ENCODE data around the gene PSAPL1.

Gene PSAPL1, protein sequence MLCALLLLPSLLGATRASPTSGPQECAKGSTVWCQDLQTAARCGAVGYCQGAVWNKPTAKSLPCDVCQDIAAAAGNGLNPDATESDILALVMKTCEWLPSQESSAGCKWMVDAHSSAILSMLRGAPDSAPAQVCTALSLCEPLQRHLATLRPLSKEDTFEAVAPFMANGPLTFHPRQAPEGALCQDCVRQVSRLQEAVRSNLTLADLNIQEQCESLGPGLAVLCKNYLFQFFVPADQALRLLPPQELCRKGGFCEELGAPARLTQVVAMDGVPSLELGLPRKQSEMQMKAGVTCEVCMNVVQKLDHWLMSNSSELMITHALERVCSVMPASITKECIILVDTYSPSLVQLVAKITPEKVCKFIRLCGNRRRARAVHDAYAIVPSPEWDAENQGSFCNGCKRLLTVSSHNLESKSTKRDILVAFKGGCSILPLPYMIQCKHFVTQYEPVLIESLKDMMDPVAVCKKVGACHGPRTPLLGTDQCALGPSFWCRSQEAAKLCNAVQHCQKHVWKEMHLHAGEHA
- total RNA-seq, result 0 to 1.3 (median 0) reads per million in 17 experiments

DNA sequence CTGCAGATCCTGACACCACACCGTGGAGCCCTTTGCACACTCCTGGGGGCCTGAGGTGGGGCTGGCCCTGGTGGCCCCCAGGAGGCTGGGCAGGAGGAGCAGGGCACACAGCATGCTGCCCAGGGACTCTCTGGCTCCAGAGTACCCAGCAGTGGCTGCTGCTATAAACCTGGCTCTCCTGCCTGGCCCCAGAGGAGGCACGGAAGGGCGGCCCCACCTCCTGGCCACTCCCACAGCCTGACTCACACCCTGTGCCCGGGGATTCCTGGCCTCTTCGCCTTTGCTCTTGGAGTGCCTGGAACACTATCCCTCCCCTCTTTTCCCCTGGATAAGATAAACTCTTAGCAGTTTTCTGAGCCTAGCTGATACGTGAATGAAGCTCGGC is at the start of gene PSAPL1:
Gene PSAPL1 (minus strand): TSS at position 165 of the 385 bp plus-strand sequence. CDS start 51 bp downstream, at position 114.
- DNase-seq, result peak in 2 of 4 experiments; percentile 10 to 21

DNA sequence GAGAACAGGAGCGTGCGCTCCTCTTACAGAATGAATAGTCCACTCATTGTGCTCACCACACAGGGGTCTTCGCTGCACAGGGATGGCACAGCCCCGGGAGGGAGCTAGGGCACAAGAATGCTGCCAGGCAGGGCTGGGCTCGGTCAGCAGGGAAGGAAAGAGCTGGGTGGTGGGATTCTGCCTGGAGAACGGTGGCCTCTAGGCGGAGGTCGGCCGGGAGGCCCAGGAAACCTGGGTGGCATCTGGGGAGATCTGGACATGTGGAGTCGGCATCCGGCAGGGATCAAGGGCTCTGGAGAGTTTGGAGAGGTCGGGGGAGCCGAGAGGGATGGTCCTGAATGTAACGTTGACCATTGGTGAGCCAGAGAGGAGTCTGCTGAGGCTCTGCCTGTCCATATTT is 46.5 kb upstream of the PSAPL1 start:
- no peak for DNase-seq

DNA sequence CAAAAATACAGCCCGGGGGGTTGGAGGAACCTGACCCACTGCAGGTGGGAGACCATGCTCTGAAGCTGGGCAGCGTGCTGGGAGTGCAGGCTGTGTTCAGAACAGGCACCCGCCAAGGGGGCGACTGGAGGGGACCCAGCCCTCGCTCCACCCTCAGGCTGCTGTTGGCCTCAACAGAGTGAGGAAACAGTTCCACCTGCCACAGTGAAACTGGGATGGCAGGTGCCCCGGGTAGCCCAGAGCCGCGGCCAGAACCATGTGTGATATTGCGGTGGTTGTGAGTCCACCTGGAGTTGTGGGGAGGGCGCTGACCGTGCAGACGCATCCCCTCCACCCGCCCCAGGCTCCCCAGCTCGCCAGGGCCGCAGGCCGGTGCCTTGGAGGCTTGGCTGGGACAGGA is 45.7 kb upstream of the PSAPL1 start:
- no peak for DNase-seq

DNA sequence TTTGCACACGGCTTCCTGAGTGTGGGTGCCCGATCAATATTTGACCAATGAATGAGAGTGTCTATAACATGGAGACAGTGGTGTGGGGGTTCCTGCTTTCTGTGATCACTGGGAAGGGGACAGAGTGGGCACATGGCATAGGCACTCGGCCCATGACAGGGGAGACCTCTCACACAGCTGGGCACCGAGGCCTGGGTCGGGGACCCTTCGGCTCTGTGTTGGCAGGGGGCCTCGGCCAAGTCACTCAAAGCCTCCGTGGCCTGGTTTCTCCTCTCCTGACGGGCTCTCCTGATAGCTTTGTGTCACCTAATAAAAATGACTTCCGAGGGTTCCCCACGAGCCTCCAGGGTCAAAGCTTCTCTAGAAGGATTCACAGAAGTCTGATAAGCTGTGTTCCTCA is 43.9 kb upstream of the PSAPL1 start:
- DNase-seq, result no peak

DNA sequence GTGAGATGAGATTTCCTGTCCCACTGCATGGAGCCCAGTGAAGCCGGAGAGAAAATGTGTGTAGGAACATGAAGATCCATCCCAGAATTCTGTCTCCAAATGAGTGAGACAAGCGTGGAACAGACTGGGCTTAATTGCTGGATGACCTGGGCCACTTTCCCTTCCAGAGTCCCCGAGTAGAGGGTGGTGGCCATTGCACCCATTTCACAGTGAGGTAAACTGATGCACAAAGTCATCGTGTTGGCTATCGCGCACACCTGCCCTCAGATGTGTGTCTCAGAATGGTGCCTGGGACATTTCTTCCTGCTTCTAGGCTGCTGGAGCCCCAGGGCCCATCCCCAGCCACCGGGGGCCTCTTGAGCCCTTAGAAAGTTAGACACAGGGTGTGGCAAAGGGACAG is 43.0 kb upstream of the PSAPL1 start:
- no peak for DNase-seq

DNA sequence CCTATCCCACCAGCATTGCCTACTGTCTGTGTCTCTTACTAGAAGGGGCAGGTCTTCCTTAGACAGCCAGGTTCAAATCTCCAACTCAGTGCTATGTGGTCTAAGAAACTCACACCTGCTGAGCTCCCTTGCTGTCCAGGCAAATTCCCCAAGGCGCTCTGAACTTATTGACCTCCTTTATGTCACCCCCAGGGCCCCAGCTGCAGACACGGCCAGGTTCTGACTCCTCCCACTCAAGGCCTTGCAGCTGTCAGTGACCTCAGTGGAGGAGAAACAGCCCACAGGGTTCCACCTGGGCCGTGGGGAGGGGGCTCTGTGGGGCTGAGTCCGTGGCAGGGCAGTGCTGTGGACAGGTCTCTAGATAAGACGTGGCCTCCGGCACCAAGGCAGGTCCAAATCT is 42.1 kb upstream of the PSAPL1 start:
- DNase-seq, result no peak

DNA sequence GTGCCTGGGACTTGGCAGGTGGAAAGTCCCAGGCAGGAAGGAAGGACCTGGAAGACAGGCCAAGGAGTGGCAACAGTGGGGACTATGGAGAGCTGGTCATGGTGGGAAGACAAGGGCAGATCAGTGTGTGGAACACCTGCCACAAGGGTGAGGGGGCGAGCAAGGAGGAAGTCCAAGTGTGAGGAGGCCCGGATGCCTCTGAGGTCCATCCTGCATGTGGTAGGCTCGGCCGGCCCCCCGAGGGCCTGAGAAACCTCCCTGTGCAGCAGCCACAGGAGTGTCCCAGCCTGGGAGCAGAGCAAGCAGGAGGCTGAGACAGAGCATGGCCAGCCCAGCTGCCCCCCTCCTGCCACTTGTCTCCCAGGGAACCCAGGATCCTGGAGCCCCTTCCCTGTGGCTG is 40.5 kb upstream of the PSAPL1 start:
- DNase-seq, result no peak

DNA sequence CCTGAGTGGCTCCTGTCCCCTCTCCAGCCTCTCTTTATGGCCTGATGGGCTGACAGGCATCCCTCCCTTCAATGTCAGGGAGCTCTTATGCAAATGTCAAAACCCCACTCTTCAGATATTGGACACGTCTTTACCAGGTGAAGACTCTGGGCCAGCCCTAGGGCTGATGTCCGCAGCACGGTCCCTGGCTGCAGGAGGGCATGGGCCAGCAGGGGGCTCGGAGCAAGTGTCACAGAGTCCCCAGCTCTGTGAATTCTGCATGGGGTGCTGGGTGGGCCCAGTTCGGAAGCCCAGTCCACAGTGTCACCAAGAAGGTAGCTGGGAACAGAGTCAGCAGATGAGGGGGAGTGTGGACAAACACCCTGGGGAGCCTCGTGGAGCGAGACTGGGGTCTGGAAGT is 39.6 kb upstream of the PSAPL1 start:
- DNase-seq, result no peak

DNA sequence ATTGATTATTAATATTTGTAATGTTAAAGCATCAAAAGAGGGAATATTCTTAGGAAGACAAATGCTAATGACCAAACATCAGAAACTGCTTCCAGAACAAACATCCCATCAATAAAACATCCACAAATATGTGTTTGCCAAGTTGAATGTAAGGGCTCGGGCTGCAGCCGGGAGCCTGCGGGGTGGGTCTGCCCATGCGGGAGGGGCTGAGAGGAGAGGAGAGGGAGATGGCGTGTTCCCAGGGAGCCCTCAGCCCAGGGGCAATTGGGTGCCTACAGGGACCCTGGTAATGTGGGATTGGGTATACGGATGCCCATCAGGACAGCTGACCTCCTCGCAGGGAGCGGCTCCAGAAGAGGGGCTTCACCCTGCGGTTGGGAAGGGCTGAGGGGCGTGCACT is 38.4 kb upstream of the PSAPL1 start:
- DNase-seq, result no peak

DNA sequence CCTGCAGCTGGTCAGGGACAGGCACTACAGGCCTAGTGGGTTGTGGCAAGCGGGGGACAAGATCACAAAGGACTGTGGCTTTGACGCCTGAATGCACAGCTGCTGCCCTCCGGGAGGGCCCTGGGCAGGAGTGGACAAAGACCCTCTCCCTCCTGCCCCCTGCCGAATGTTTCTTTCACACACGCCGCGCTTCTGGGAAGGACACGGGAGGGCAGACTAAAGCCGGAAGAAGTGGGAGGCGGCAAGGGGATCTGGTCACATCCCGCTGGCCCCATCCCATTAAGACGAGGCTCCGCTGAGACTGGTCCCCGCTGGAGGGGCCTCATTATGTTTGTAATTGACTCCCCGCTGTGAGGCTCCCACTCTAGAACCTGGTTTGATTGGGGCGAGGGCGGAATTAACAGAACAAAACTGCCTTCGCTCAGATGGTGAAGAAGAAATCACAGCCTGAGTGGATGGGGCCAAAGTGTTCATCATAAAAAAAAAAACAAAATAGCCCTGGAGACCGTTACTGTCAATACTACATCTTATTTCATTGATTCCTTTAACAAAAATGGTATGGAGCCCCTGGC is 37.8 kb upstream of the PSAPL1 start:
- DNase-seq, result no peak

DNA sequence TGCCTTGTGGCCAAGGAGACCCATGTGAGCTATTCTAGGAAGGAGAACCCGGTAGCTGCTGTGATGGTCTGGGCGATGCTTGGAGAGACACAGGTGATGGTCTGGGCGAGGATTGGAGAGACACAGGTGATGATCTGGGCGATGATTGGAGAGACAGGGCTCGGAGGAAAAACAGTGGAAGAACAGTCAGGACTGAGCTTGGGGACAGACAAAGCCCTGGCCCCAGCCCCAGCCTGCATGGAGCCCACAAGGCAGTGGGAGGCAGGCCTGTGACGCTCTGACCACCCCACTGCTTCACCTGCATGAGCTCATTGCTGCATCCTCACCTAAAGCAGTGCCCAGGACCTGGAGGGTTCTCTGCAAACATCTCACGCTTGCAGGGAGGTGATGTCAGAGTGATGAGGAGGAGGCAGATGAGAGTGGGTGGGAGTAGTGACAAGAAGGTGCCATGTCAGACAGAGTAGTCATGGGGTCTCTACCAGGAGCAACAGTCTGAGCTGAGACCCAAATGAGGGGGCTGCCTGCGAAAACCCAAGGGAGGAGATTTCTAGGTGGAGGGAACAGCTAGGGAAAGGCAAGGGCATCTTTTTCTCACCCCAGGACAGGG is 35.9 kb upstream of the PSAPL1 start:
- no peak for DNase-seq

DNA sequence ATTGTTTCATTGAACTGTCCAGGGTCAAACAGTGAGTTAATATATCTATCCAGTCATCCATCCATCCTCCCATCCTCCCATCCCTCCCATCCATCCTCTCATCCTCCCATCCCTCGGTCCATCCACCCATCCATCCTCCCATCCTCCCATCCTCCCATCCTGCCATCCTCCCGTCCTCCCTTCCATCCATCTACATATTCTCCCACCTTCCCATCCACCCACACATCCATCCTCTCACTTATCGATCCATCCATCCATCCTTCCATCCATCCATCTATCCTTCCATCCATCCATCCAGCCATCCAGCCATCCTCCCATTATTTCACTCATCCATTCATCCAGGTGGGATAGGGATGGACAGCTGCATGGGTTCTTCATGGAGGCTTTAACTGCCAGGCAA is 35.4 kb upstream of the PSAPL1 start:
- DNase-seq, result no peak

DNA sequence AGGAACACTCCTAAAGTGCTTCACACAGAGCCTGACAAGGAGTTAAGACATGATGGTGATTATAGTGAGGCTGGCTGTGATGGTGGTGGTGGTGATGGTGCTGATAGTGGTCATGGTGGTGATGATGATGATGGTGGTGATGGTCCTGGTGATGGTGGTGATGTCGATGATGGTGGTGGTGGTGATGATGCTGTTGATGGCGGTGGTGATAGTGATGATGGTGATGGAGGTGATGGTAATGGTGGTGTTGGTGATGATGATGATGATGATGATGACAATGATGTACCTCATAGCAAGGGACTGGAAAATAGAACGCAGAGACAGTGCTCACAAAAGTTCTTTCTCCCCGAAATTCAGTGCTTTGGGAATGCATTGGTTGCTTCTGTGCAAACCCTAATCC is 34.3 kb upstream of the PSAPL1 start:
- DNase-seq, result no peak

DNA sequence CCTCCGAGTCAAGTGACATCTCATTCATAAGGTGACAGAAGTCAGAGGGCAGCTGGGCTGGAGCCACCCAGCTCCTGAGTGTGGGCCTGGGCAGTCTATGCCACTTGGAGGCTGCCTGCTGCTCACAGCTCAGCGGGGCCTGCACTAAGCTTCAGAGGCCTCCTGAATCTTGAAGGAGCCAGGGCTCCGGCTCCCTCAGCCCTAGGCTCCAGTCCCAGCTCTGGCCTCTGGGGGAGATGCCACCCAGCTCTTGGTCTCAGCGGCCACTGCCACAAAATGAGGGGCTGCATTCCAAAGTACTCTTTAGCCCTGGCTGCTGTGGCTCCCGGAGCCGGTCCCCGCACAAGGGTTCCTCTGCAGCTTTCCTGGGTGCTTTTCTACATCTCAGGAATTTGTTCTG is 32.7 kb upstream of the PSAPL1 start:
- DNase-seq, result no peak

DNA sequence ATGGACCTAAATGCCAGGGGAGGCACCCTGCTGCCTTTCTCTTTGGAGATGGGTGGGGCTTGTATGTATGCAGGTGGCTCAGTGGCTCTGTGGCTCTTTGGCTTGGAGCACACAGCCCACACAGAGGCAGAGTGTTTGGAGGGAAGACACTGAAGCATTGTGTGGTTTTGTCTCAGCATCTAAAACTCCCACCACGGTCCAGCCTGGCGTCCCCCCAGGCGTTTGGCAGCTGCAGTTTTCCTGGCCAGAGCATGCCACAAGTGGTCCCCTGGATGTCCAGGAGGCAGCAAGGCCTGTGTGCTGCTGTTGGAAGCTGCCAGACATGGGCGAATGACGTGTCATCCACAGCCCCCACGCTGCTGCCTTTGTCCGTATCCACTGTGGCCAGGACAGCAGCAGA is 32.2 kb upstream of the PSAPL1 start:
- no peak for DNase-seq

DNA sequence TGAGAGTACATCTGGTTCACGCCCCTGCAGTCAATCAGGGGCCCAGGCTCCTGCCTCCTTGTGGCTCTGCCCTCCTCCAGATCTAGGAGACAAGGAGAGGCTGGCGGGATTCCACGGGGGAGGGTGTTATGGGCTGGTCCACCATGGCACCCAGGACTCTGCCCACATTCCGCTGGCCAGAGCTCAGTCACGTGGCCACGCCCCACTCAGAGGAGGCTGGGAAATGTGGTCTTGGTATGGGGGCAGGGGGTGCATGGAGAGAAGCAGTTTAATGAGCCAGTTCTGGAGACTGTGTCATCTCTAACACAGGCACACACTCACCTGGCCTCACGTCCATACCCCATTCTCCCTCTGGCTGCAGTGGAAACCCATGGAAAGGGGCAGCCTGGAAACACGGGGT is 31.5 kb upstream of the PSAPL1 start:
- no peak for DNase-seq

DNA sequence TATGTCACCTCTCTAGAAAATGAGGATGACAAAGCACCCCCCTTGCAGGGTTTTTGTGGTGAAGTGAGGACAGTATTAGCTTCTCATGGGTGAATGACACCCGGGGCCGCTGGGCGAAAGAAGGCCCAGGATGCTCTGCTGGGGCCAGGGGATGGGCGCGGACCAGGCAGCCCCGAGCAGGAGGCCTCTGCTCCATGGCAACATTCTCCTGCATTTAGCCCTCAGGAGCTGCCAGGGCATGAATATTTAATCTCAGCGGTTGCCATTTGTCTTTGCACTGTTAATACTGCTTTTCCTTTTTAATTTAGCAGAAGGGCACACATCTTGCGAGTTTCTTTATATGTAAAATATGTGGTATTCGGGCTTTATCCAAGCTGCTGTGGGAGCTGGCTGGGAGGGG is 30.3 kb upstream of the PSAPL1 start:
- no peak for DNase-seq

DNA sequence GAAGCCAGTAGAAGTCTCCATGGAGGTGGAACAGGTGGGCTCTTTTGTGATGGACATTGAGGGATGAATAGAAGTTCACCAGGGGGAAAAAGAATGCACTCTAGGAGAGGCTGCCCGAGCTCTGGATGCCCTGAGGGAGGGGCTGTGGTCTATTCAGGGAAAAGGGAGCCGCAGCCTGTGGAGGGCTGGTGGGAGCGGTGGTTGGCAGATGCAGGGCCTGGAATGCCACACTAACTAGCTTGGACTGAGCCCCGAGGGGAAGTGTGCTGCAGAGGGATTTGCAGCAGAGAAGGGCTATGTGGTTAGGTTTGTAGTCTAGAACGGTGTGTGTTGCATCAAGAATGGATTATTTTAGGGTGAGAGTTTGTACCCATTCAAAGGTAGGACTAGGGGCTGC is 29.5 kb upstream of the PSAPL1 start:
- DNase-seq, result no peak

DNA sequence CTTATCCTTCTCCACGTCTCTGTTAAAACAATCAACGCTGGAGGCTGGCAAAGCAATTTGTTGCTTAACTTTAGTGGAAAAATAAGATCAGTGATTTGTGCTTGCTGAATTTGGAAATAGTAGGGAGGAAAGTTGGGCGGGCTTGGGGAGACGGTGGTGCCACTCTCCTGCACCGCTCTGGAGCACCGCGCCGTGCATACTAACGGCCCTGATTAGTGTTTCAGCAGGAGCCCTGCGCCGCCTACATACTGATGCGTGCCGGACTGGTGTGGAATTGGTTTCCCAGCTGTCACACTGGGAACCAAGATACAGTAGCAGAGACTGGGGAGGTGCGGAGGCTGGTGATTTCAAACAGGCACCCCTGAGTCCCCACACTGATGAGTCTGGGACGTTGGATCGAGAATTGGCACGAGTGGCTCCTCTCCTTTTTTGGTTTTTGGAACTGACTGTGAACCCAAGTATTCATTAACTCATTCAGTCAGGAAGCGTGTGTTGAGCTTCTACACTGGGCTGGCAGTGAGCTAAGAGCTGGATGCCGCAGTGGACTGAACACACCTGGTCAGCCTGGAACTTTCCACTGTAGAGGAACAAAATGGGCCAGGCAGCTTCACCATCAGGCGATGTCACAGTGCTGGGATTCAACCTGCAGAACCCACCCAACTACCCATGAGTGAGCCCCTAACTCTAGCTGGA is 29.0 kb upstream of the PSAPL1 start:
- DNase-seq, result no peak

DNA sequence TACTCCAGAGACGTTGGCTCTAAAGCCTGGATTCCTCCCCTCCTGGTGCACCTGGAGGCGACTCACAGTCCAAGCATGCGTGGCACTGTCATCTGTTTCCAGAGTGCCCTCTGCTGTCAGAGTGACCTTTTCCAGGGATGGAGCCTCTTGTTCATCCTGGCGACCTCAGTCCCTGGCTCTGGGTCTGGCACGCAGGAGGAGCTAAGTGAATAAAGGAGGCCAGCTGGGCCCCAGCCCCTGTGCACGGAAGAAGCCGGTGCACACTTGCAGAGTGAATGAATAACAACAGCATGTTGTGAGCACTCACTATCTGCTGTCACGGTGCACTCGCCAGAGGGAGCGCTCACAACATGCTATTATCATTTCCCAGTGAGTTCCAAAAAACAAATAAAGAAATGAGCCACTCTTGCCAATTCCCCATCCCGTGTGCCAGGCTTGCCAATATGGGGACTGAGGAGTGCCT is 27.8 kb upstream of the PSAPL1 start:
- no peak for DNase-seq

DNA sequence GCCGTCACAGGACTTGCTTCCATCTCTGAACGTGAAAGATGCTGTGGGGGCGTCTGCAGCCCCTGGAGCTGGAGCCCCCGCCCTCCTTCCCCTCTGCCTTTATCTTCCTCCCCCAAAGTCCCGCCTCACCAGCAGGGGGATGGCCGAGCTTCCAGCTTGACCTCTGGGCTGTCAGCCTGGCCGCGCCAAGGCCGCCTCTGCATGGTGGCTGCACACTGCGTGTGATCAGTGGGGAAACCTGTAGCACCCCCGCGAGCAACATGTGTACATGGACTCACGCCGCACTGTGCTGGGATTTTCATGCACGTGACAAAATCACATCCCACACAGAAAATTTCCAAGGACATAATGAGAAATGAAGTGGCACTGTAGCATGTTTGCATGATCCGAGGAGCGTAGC is 26.5 kb upstream of the PSAPL1 start:
- DNase-seq, result no peak

DNA sequence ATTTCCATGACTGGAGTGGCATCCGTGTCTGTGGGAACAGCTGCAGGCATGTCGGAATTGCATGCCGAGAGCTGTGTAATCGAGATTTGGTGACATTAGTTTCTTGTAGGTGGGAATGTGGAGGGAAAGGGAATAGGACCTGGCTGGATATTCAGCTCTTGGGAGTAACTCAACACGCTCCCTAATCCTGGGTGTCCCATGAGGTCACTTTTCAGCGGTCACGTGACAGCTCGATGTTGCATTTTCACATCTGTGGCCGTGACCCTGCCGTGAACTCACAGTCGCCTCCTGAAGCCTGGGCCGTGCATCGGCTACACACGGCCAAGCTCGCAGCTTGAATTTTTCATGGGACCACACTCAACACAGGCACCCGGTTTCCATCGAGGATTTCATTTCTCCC is 25.8 kb upstream of the PSAPL1 start:
- DNase-seq, result no peak

DNA sequence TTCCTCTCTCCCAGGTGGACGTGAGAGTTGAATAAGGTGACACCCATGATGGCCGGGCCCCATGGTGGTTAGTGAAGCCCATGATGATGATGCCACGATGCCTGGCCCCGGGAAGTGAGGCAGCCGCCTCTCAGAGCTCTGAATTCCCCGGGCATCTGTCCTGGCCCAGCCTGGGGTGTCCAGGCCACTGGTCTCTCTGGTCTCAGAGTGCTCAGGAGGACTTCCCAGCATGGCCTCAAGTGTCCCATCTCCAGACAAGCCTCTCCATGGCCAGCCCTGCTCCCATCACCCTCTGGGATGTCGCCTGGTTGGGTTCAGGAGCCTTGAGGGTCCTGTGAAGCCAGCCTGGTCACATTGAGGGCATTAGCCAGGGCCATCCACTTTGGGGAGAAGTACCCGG is 24.7 kb upstream of the PSAPL1 start:
- no peak for DNase-seq

Measured in suppressor macrophage (primary cell).